GM12878 (cell line): ENCODE measurements around the gene PRRC1. TPM values are rescaled to one million over a fixed set of nuclear protein-coding genes. Genes with fewer than 3 reads are reported as not detected.

Experiments
- ATAC-seq: fragments of 200-7000 bp; cut with Tn5 transposase; 3 replicates; pipeline ENCODE4 v1.9.1; 2020; ENCODE audit warnings: mild to moderate bottlenecking, moderate library complexity
- BruUV-seq: library from RNA; stranded (reverse); fragments of 400-500 nt; replicated peaks from 2 replicates; lab custom pipeline; 2021; lab: Mats Ljungman, UMichigan
- CTCF ChIA-PET: fragments of 300-600 bp; sonication (Branson Sonifier 250); formaldehyde crosslinking; extraction: SDS; loops from one replicate; lab custom pipeline; 2021; ENCODE audit warnings: inconsistent platforms; lab: Yijun Ruan, JAX
- POLR2A ChIA-PET: fragments of 350-600 bp; formaldehyde crosslinking; extraction: SDS; loops from one replicate; lab custom pipeline; 2021; ENCODE audit warnings: inconsistent platforms; lab: Charles Lee
- RAD21 ChIA-PET: fragments of 300-600 bp; sonication (Branson Sonifier 250); formaldehyde crosslinking; loops from one replicate; lab custom pipeline; 2023; ENCODE audit warnings: antibody characterized with exemption; ENCODE audit not compliant: unreplicated experiment; lab: Charles Lee
- SMC1A ChIA-PET: fragments of 300-600 bp; sonication (Branson Sonifier 250); formaldehyde crosslinking; loops from one replicate; lab custom pipeline; 2023; ENCODE audit not compliant: unreplicated experiment, uncharacterized antibody; lab: Charles Lee
- DNase-seq: peaks from one replicate; pipeline ENCODE4 v3.0.0-alpha.2; 2011; ENCODE audit warnings: low read depth, low spot score
- FAIRE-seq: peaks from 3 replicates; lab custom pipeline; 2011; peaks lifted over from hg19 to GRCh38; lab: Jason Lieb, UNC
- H2AFZ ChIP-seq: 2 replicates; pipeline ENCODE4 v1.6.0; 2011; ENCODE audit warnings: low read depth, low read length, control low read depth; ENCODE audit not compliant: control insufficient read depth
- H3K27ac ChIP-seq: 2 replicates; pipeline ENCODE4 v1.5.1; 2011; ENCODE audit warnings: control low read depth; ENCODE audit not compliant: control insufficient read depth, insufficient read depth
- H3K27me3 ChIP-seq, 2 experiments: replicated peaks in 1 of 2; 2 replicates each; pipeline versions ENCODE4 v1.6.0 to v1.6.1; 2011; ENCODE audit warnings: low read length in 1 of 2; ENCODE audit not compliant: control insufficient read depth in 2 of 2, insufficient read depth in 2 of 2
- H3K36me3 ChIP-seq, 2 experiments: 2 replicates each; pipeline ENCODE4 v1.5.1; 2011; ENCODE audit warnings: low read length in 1 of 2; ENCODE audit not compliant: control insufficient read depth in 2 of 2, insufficient read depth in 2 of 2
- H3K4me1 ChIP-seq: 2 replicates; pipeline ENCODE4 v1.6.1; 2011; ENCODE audit warnings: mild to moderate bottlenecking, low read length, moderate library complexity, mixed read lengths; ENCODE audit not compliant: control insufficient read depth, insufficient read depth
- H3K4me2 ChIP-seq: 2 replicates; pipeline ENCODE4 v1.6.0; 2011; ENCODE audit warnings: control low read depth; ENCODE audit not compliant: control insufficient read depth, insufficient read depth
- H3K4me3 ChIP-seq: fragments of 200-600 bp; sonication (generic); 2 replicates; pipeline ENCODE4 v1.5.1; 2016
- H3K79me2 ChIP-seq: 2 replicates; pipeline ENCODE4 v1.6.0; 2011; ENCODE audit warnings: low read length; ENCODE audit not compliant: control insufficient read depth, insufficient read depth
- H3K9ac ChIP-seq: 2 replicates; pipeline ENCODE4 v1.8.0; 2011; ENCODE audit warnings: low read length, control low read depth, mixed read lengths; ENCODE audit not compliant: control insufficient read depth, insufficient read depth
- H3K9me3 ChIP-seq: replicated peaks from 3 replicates; pipeline ENCODE4 v1.5.1; 2011; ENCODE audit warnings: mild to moderate bottlenecking, low read length; ENCODE audit not compliant: control insufficient read depth, insufficient read depth
- H4K20me1 ChIP-seq: 2 replicates; pipeline ENCODE4 v1.6.0; 2011; ENCODE audit not compliant: control insufficient read depth, insufficient read depth
- ATF3 ChIP-seq: IDR thresholded peaks from 2 replicates; pipeline ENCODE4 v1.6.1; 2011; ENCODE audit warnings: low read depth, mild to moderate bottlenecking, low read length, moderate library complexity, borderline replicate concordance; ENCODE audit errors: extremely low read depth
- CEBPZ ChIP-seq: fragments of 150-350 bp; IDR thresholded peaks from 2 replicates; pipeline ENCODE4 v1.6.1; 2016; ENCODE audit warnings: low read depth, low read length
- CHD2 ChIP-seq: IDR thresholded peaks from 2 replicates; pipeline ENCODE4 v1.6.1; 2011; ENCODE audit warnings: low read depth, low read length, improper control_type of control experiment, borderline replicate concordance
- IKZF1 ChIP-seq: fragments of 450-650 bp; conservative IDR thresholded peaks from 2 replicates; pipeline ENCODE4 v1.6.1; 2017; ENCODE audit warnings: antibody characterized with exemption, mild to moderate bottlenecking
- KLF5 ChIP-seq: fragments of 450-650 bp; IDR thresholded peaks from 2 replicates; pipeline ENCODE4 v1.6.1; 2014; ENCODE audit warnings: mild to moderate bottlenecking; ENCODE audit not compliant: partially characterized antibody
- MXI1 ChIP-seq: fragments of 150-350 bp; IDR thresholded peaks from 2 replicates; pipeline ENCODE4 v1.6.1; 2011; ENCODE audit warnings: low read depth, mild to moderate bottlenecking, inconsistent platforms, low read length, improper control_type of control experiment
- NFIC ChIP-seq: IDR thresholded peaks from 2 replicates; pipeline ENCODE4 v1.6.1; 2012; ENCODE audit warnings: low read depth, mild to moderate bottlenecking, inconsistent platforms, low read length, moderate library complexity
- RUNX3 ChIP-seq: IDR thresholded peaks from 2 replicates; pipeline ENCODE4 v1.6.1; 2012; ENCODE audit warnings: low read length, inconsistent platforms
- SMARCA5 ChIP-seq: fragments of 450-650 bp; IDR thresholded peaks from 2 replicates; pipeline ENCODE4 v1.6.1; 2017; ENCODE audit warnings: mild to moderate bottlenecking
- SMC3 ChIP-seq: IDR thresholded peaks from 2 replicates; pipeline ENCODE4 v1.6.1; 2011; ENCODE audit warnings: low read length, improper control_type of control experiment, borderline replicate concordance
- ZZZ3 ChIP-seq: IDR thresholded peaks from 2 replicates; pipeline ENCODE4 v1.6.1; 2011; ENCODE audit warnings: low read depth; ENCODE audit not compliant: control insufficient read depth, insufficient read length
- in situ Hi-C: fragments of 300-500 bp; cut with MboI; formaldehyde crosslinking; loops from 9 replicates; pipeline ENCODE4 v1.14.3; 2018; ENCODE audit warnings: mixed read lengths
- intact Hi-C: fragments of 100-400 bp; cut with micrococcal nuclease; formaldehyde crosslinking; loops from one replicate; pipeline ENCODE4 v1.14.2; 2022; ENCODE audit not compliant: unreplicated experiment
- polyA plus RNA-seq, 11 experiments: library from polyadenylated mRNA; depleted of rRNA in 4 of 11; unstranded in 6 of 11; stranded (reverse) in 5 of 11; fragments of >200 nt; fragmentation: Nextera tagmentation in 4 of 11; fragmentation: Illumina TruSeq in 1 of 11; extraction: Ambion mirVana in 4 of 11; extraction: Trizol in 1 of 11; gene quantifications; 1 replicate in 1 of 11; 2 replicates in 10 of 11; pipeline versions ENCODE4 v1.2.1 to v1.2.3, GENCODE V29; 2011 to 2016; ENCODE audit warnings: inconsistent platforms in 2 of 11, missing spikeins in 2 of 11, low read depth in 1 of 11
- total RNA-seq, 4 experiments: library from RNA; depleted of rRNA in 3 of 4; stranded (reverse); fragments of >200 nt in 3 of 4; fragmentation: Illumina TruSeq in 1 of 4; extraction: Trizol in 1 of 4; gene quantifications; 2 replicates each; pipeline versions ENCODE4 v1.2.1 to v1.2.3, GENCODE V29; 2013 to 2021

PRRC1 gene
- total and polyA plus RNA-seq, 10 of the 15 experiments (the other 5 are each of a cell fraction or from before 2014, with no cell fraction given) = 19.0 to 54.5 (median 31.0) TPM

- no peak for TF ChIP-seq ATF3
- TF ChIP-seq CHD2 = peak; percentile 74; the same call in 1 of the 2 replicates
- TF ChIP-seq CEBPZ = no peak
- no peak for TF ChIP-seq ZZZ3
- 0 out of 2 replicates have a peak, but pooled peaks have one; percentile 8 for TF ChIP-seq SMARCA5
- TF ChIP-seq IKZF1 = peak; percentile 61
- TF ChIP-seq SMC3 = no peak; the same call in 1 of the 2 replicates
Observed at GRCh38 chr5:127586066-127586770, 68.8 kb downstream of the PRRC1 start (continued).

- ChIA-PET SMC1A (interaction anchor here (0.5 to 7.2 kb wide), 20 partner anchors 13 to 871 kb away, joined by 3 to 177 read pairs (median 3); no protein-coding TSS in a partner anchor), RAD21 (interaction anchor here (0.8 to 9.1 kb wide), 19 partner anchors 9 to 496 kb away, joined by 3 to 249 read pairs (median 4); no protein-coding TSS in a partner anchor), POLR2A (interaction anchor here (0.5 to 6.6 kb wide), 6 partner anchors 13 to 816 kb away, joined by 4 to 65 read pairs (median 8); no protein-coding TSS in a partner anchor)
- Histone ChIP-seq H3K79me2 (no peaks in the 10 kb centered on the region), H2AFZ (no peak overlapping the region), H3K4me3 (no peak overlapping the region), H3K4me2 (peak overlapping the region; percentile 75), H3K9ac (no peak overlapping the region), H3K27ac (peak overlapping the region; percentile 56; the same call in 1 of the 2 replicates), H3K36me3 (no peaks in the 10 kb centered on the region), H3K27me3 (no peaks in the 10 kb centered on the region), H3K9me3 (no peaks in the 10 kb centered on the region), H3K4me1 (peaks cover 35% of the 10 kb centered on the region)
- ATAC-seq (peak; percentile 62), FAIRE-seq (no peak), DNase-seq (no peak)
- intact Hi-C loops = loop anchor here (1.0 to 2.0 kb wide), 2 partner anchors 20 to 496 kb away; partner anchors contain the start of gene SLC12A2
- no TSS peak for BruUV-seq
- peak; percentile 38; the same call in 1 of the 2 replicates for TF ChIP-seq NFIC
- no peak for TF ChIP-seq KLF5
- TF ChIP-seq RUNX3 = peak; percentile 75
- TF ChIP-seq MXI1 = peak; percentile 1; the same call in 1 of the 2 replicates
- TF ChIP-seq, all 136 proteins: peak for 3
- H4K20me1 ChIP-seq = no peaks in the 10 kb centered on the region
- in situ Hi-C loops = no loop called here
- CTCF ChIA-PET = interaction anchor here (1.1 to 7.2 kb wide), 8 partner anchors 9 to 495 kb away, joined by 4 to 104 read pairs (median 10); no protein-coding TSS in a partner anchor
Observed at GRCh38 chr5:127586811-127587210, 69.4 kb downstream of the PRRC1 start.
